Mucosa of gallbladder (tissue), 1 donor: ENCODE data around the gene SULF2. TPM values are rescaled to one million over a fixed set of nuclear protein-coding genes. Genes with fewer than 3 reads are reported as not detected.

Experiments used
- DNase-seq: peaks from one replicate; pipeline ENCODE4 v3.0.0-alpha.2; 2020; ENCODE audit warnings: low spot score
- total RNA-seq: library from RNA; stranded (reverse); gene quantifications from one replicate; pipeline ENCODE4 v1.2.1, GENCODE V29; 2021
- donor health status: DM: no; HTN: no; CAD: no.

Gene SULF2
- total RNA-seq, 1 donor from 2014 or later, result 74.8 TPM

GRCh38 chr20:47784599-47785310 is 526 bp downstream of the SULF2 start:
- peak; percentile 17 for DNase-seq

GRCh38 chr20:47783828-47784598 is 1.3 kb downstream of the SULF2 start:
- DNase-seq, result no peak

- DNase-seq, result no peak
These were observed 2.2 kb downstream of the SULF2 start for GRCh38 chr20:47782920-47783552.

- DNase-seq, result no peak
These were observed 3.2 kb downstream of the SULF2 start for GRCh38 chr20:47782076-47782475.

GRCh38 chr20:47781632-47782031 is 3.6 kb downstream of the SULF2 start:
- no peak for DNase-seq

- DNase-seq, result no peak
These were observed 4.4 kb downstream of the SULF2 start for GRCh38 chr20:47780720-47781389.

- DNase-seq, result no peak
These were observed 6.6 kb downstream of the SULF2 start for GRCh38 chr20:47778398-47779354.

- no peak for DNase-seq
These were observed 8.1 kb downstream of the SULF2 start for GRCh38 chr20:47777220-47777619.

GRCh38 chr20:47776639-47777038 is 8.6 kb downstream of the SULF2 start:
- DNase-seq, result no peak

- no peak for DNase-seq
These were observed 9.4 kb downstream of the SULF2 start for GRCh38 chr20:47775841-47776240.

- no peak for DNase-seq
These were observed 10.2 kb downstream of the SULF2 start for GRCh38 chr20:47775039-47775438.

GRCh38 chr20:47774131-47774777 is 11.0 kb downstream of the SULF2 start:
- DNase-seq, result peak; percentile 25

- peak; percentile 17 for DNase-seq
These were observed 11.9 kb downstream of the SULF2 start for GRCh38 chr20:47773371-47773786.

- DNase-seq, result no peak
These were observed 14.3 kb downstream of the SULF2 start for GRCh38 chr20:47770935-47771334.

- DNase-seq, result peak; percentile 37
These were observed 17.1 kb downstream of the SULF2 start for GRCh38 chr20:47768016-47768824.

- DNase-seq, result no peak
These were observed 19.3 kb downstream of the SULF2 start for GRCh38 chr20:47765691-47766594.

- no peak for DNase-seq
These were observed 20.0 kb downstream of the SULF2 start for GRCh38 chr20:47765271-47765670.

GRCh38 chr20:47764154-47764733 is 21.0 kb downstream of the SULF2 start:
- DNase-seq, result no peak
